ENCODE measurements around the gene TAOK1. TPM values are rescaled to one million over a fixed set of nuclear protein-coding genes. Genes with fewer than 3 reads are reported as not detected.

Gene TAOK1
- total RNA-seq, 1 experiment from 2014 or later, result 87.7 TPM

GRCh38 chr17:29407856-29408255 is 17.7 kb downstream of the TAOK1 start:
- DNase-seq, result no peak
- peaks cover 41% of the 10 kb centered on the region for H3K36me3 Mint-ChIP-seq (ENCODE audit: insufficient read depth, unreplicated experiment)
- H3K9me3 Mint-ChIP-seq (ENCODE audit: unreplicated experiment), result no peaks in the 10 kb centered on the region
- H3K27me3 Mint-ChIP-seq (ENCODE audit: insufficient read depth, unreplicated experiment), result no peaks in the 10 kb centered on the region
- TF ChIP-seq CTCF (IDR thresholded peaks at IDR 0.05; ENCODE audit: insufficient read depth in 1 of 2, low read depth in 1 of 2, low read length in 1 of 2, severe bottlenecking in 1 of 2, unreplicated experiment in 1 of 2), result no peak
- Histone ChIP-seq H3K9me3 (no peaks in the 10 kb centered on the region), H3K36me3 (ENCODE audit: control insufficient read depth, insufficient read depth, low read length) (no peaks in the 10 kb centered on the region; the same call in 1 of the 2 replicates), H3K27me3 (replicated peaks; ENCODE audit: control insufficient read depth, insufficient read depth, low read length) (no peaks in the 10 kb centered on the region), H3K4me1 (no peaks in the 10 kb centered on the region), H3K4me3 (ENCODE audit: low read depth, low read length) (no peak overlapping the region)
- ChIA-PET POLR2A (interaction anchor here (0.6 kb wide), 1 partner anchor 845 kb away, joined by 4 read pairs; no protein-coding TSS in a partner anchor), CTCF (no interaction called here)
- intact Hi-C loops (cut with micrococcal nuclease; ENCODE audit: unreplicated experiment), result no loop called here
- no peak overlapping the region for H3K27ac Mint-ChIP-seq (ENCODE audit: unreplicated experiment)
- BruUV-seq (replicated peaks), result no TSS peak
- no peak overlapping the region for H3K4me3 Mint-ChIP-seq (ENCODE audit: unreplicated experiment)
- no peaks in the 10 kb centered on the region for H3K4me1 Mint-ChIP-seq (ENCODE audit: low read depth, unreplicated experiment)

- Histone ChIP-seq H3K4me3 (ENCODE audit: low read depth, low read length) (no peak overlapping the region), H3K9me3 (no peaks in the 10 kb centered on the region), H3K36me3 (ENCODE audit: control insufficient read depth, insufficient read depth, low read length) (no peaks in the 10 kb centered on the region; the same call in 1 of the 2 replicates), H3K4me1 (no peaks in the 10 kb centered on the region), H3K27me3 (replicated peaks; ENCODE audit: control insufficient read depth, insufficient read depth, low read length) (no peaks in the 10 kb centered on the region)
- Mint-ChIP-seq H3K9me3 (ENCODE audit: unreplicated experiment) (no peaks in the 10 kb centered on the region), H3K4me1 (ENCODE audit: low read depth, unreplicated experiment) (no peaks in the 10 kb centered on the region), H3K4me3 (ENCODE audit: unreplicated experiment) (no peak overlapping the region), H3K27ac (ENCODE audit: unreplicated experiment) (no peak overlapping the region), H3K27me3 (ENCODE audit: insufficient read depth, unreplicated experiment) (no peaks in the 10 kb centered on the region), H3K36me3 (ENCODE audit: insufficient read depth, unreplicated experiment) (peaks cover 30% of the 10 kb centered on the region)
- intact Hi-C loops (cut with micrococcal nuclease; ENCODE audit: unreplicated experiment), result no loop called here
- BruUV-seq (replicated peaks), result TSS peak; percentile 4
- ChIA-PET CTCF (no interaction called here), POLR2A (no interaction called here)
- DNase-seq, result no peak
- TF ChIP-seq CTCF (IDR thresholded peaks at IDR 0.05; ENCODE audit: insufficient read depth in 1 of 2, low read depth in 1 of 2, low read length in 1 of 2, severe bottlenecking in 1 of 2, unreplicated experiment in 1 of 2), result no peak
These were observed 19.8 kb downstream of the TAOK1 start for GRCh38 chr17:29409963-29410362.

GRCh38 chr17:29412780-29413565 is 22.8 kb downstream of the TAOK1 start:
- Mint-ChIP-seq H3K27me3 (ENCODE audit: insufficient read depth, unreplicated experiment) (no peaks in the 10 kb centered on the region), H3K36me3 (ENCODE audit: insufficient read depth, unreplicated experiment) (peaks cover 24% of the 10 kb centered on the region), H3K4me3 (ENCODE audit: unreplicated experiment) (no peak overlapping the region), H3K9me3 (ENCODE audit: unreplicated experiment) (no peaks in the 10 kb centered on the region), H3K27ac (ENCODE audit: unreplicated experiment) (no peak overlapping the region), H3K4me1 (ENCODE audit: low read depth, unreplicated experiment) (no peaks in the 10 kb centered on the region)
- no peak for TF ChIP-seq CTCF (IDR thresholded peaks at IDR 0.05; ENCODE audit: insufficient read depth in 1 of 2, low read depth in 1 of 2, low read length in 1 of 2, severe bottlenecking in 1 of 2, unreplicated experiment in 1 of 2)
- Histone ChIP-seq H3K9me3 (no peaks in the 10 kb centered on the region), H3K4me1 (no peaks in the 10 kb centered on the region), H3K36me3 (ENCODE audit: control insufficient read depth, insufficient read depth, low read length) (no peaks in the 10 kb centered on the region), H3K27me3 (replicated peaks; ENCODE audit: control insufficient read depth, insufficient read depth, low read length) (no peaks in the 10 kb centered on the region), H3K4me3 (ENCODE audit: low read depth, low read length) (no peak overlapping the region)
- DNase-seq, result no peak
- BruUV-seq (replicated peaks), result no TSS peak
- ChIA-PET CTCF (no interaction called here), POLR2A (no interaction called here)
- intact Hi-C loops (cut with micrococcal nuclease; ENCODE audit: unreplicated experiment), result no loop called here
